BE2C (cell line): Measurements from ENCODE around the gene ICAM5.

Experiments
- DNase-seq: peaks from one replicate; pipeline ENCODE4 v3.0.0-alpha.2; 2020
- H3K27me3 ChIP-seq: fragments of 250-450 bp; sonication (Bioruptor Pico); 2 replicates; pipeline ENCODE4 v1.5.1; 2020; ENCODE audit warnings: mild to moderate bottlenecking
- H3K36me3 ChIP-seq: fragments of 250-450 bp; sonication (Bioruptor Pico); 2 replicates; pipeline ENCODE4 v1.5.1; 2020; ENCODE audit warnings: mild to moderate bottlenecking
- H3K4me1 ChIP-seq: fragments of 250-450 bp; sonication (Bioruptor Pico); 2 replicates; pipeline ENCODE4 v1.5.1; 2020
- H3K4me3 ChIP-seq: 2 replicates; pipeline ENCODE4 v1.5.1; 2011; ENCODE audit warnings: low read depth, low read length
- H3K9me3 ChIP-seq: fragments of 250-450 bp; sonication (Bioruptor Pico); 2 replicates; pipeline ENCODE4 v1.5.1; 2020
- CTCF ChIP-seq: IDR thresholded peaks from 2 replicates; pipeline ENCODE4 v1.5.1; 2012; ENCODE audit warnings: mild to moderate bottlenecking, low read depth, low read length

Gene ICAM5

GRCh38 chr19:10338940-10339339 lies 49.2 kb downstream of the ICAM5 start:
- H3K4me3 ChIP-seq = no peak overlapping the region
- DNase-seq = no peak
- no peak for TF ChIP-seq CTCF

GRCh38 chr19:10339380-10339960 lies 49.7 kb downstream of the ICAM5 start, which contains the start of gene ICAM3:
TSS of gene ICAM3 (minus strand) at chr19:10339624. CDS start at chr19:10339614, 10 bp downstream.
- H3K27me3 ChIP-seq = no peaks in the 10 kb centered on the region
- TF ChIP-seq CTCF = no peak
- H3K4me3 ChIP-seq = no peak within 1 kb of the TSS
- no peaks in the 10 kb centered on the region for H3K4me1 ChIP-seq
- no peak for DNase-seq
- H3K9me3 ChIP-seq = no peaks in the 10 kb centered on the region
- H3K36me3 ChIP-seq = no peaks in the 10 kb centered on the region

More at GRCh38 chr19:10338940-10339339, 49.2 kb downstream of the ICAM5 start:
- Histone ChIP-seq H3K36me3 (no peaks in the 10 kb centered on the region), H3K4me1 (no peaks in the 10 kb centered on the region), H3K9me3 (no peaks in the 10 kb centered on the region), H3K27me3 (no peaks in the 10 kb centered on the region)

DNA sequence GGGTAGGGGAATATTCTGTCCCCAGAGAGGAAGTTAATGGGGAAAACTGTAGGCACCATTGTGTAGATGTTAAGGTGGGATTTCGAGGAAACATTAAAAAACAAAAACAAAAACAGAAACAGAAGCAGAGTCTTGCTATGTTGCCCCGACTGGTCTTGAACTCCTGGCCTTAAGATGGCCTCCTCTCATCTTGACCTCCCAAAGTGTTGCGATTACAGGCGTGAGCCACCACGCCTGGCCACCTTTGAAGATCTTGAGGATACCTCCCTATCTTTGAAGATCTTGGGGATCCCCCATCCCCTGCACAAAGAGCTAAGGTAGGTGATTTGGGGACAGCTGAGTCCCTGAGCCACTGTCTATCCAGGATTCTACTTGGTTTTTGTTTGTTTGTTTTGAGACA lies 50.2 kb downstream of the ICAM5 start:
- no peaks in the 10 kb centered on the region for H3K27me3 ChIP-seq
- no peak for DNase-seq
- no peaks in the 10 kb centered on the region for H3K9me3 ChIP-seq
- no peak overlapping the region for H3K4me3 ChIP-seq
- no peaks in the 10 kb centered on the region for H3K4me1 ChIP-seq
- TF ChIP-seq CTCF = no peak
- no peaks in the 10 kb centered on the region for H3K36me3 ChIP-seq

DNA sequence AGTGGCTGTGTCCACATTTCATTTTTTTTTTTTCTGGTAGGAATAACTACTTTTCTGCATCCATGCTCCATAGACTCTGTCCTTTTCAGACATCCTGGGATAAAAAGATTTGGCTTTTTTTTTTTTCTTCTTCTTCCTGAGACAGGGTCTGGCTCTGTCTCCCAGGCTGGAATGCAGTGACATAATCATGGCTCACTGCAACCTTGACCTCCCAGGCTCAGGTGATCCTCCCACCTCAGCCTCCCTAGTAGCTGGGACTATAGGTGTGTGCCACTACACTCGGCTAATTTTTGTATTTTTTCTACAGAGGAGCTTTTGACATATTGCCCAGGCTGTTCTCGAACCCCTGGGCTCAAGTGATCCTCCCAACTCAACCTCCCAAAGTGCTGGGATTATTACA lies 53.7 kb downstream of the ICAM5 start:
- Histone ChIP-seq H3K4me3 (no peak overlapping the region), H3K9me3 (no peaks in the 10 kb centered on the region), H3K27me3 (no peaks in the 10 kb centered on the region), H3K4me1 (no peaks in the 10 kb centered on the region), H3K36me3 (no peaks in the 10 kb centered on the region)
- no peak for DNase-seq
- no peak for TF ChIP-seq CTCF

DNA sequence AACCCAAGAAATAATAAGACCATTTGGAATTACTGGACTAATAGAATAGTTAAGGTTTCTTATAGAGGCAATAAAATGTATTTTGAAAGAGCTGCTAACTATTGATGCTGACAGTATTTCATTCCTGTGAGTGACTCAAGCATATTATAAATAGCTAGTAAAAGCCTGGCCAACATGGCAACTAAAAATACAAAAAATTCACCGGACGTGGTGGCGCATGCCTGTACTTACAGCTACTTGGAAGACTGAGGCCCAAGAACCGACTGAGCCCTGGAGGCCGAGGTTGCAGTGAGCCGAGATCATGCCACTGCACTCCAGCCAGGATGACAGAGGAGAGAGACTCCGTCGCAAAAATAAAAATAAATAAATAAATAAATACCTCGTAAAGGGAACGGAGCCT lies 55.0 kb downstream of the ICAM5 start:
- no peaks in the 10 kb centered on the region for H3K4me1 ChIP-seq
- no peak overlapping the region for H3K4me3 ChIP-seq
- H3K9me3 ChIP-seq = no peaks in the 10 kb centered on the region
- TF ChIP-seq CTCF = no peak
- no peaks in the 10 kb centered on the region for H3K27me3 ChIP-seq
- DNase-seq = no peak
- no peaks in the 10 kb centered on the region for H3K36me3 ChIP-seq
